HG03135 (cell line): ENCODE measurements around the gene OLAH.

Experiments
- ATAC-seq: cut with Tn5 transposase; IDR thresholded peaks from one replicate; pipeline ENCODE4 v1.9.1; 2021; ENCODE audit warnings: mild to moderate bottlenecking, moderate library complexity; ENCODE audit not compliant: unreplicated experiment

Gene OLAH

GRCh38 chr10:15068802-15069201 is 25.1 kb downstream of the OLAH start:
- no peak for ATAC-seq

- ATAC-seq: no peak
Measured at GRCh38 chr10:15069230-15069629, 25.5 kb downstream of the OLAH start.

GRCh38 chr10:15072358-15072757 is 28.6 kb downstream of the OLAH start:
- ATAC-seq: no peak

DNA sequence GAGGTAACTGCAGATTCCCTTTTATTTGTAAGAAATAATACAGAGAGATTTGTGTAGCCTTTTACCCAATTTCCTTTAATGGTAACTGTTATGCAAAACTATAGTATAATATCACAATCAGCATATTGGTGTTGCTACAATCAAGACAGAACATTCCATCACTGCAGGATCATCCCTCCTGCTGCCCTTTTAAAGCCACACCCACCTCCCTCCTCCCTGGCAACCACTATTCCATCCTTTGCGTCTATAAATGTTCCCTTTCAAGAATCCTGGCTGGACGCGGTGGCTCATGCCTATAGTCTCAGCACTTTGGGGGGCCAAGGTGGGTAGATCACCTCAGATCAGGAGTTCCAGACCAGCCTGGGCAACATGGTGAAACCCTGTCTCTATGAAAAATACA is 31.7 kb downstream of the OLAH start:
- no peak for ATAC-seq

DNA sequence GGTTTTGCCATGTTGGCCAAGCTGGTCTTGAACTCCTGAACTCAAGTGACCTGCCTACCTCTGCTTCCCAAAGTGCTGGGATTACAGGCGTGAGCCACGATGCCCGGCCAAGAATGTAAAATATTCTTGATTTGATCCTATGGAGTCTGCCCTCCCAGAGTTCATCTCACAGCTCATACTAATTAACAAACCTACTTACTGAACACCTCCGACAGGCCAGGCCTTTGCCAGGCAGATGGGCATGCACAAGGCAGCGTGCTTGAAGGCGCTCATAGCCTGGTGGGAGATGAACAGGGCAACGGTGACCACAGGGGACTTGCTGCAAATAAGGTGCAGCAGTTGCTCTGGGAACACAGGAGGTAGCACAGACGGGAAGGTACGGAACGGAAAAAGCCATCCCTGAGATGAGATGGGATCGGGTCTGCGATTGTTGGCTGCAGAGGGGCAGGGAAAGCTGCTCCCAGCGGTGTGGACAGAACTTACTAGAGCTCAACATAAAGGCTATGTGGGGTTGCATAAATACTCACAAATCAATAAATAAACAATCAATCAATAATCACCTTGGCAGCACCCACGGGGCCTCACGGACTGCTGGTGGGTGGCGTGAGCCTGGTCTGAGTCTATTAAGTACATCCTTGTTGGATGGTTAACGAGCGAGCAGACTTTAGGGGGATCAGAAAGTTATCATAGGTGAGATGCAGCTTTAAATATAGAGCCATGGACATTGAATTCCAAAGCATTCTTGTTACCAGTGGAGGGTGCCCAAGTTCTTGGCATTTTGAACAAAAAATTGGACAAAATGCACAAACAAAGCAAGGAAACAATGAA is 40.1 kb downstream of the OLAH start:
- ATAC-seq: no peak

DNA sequence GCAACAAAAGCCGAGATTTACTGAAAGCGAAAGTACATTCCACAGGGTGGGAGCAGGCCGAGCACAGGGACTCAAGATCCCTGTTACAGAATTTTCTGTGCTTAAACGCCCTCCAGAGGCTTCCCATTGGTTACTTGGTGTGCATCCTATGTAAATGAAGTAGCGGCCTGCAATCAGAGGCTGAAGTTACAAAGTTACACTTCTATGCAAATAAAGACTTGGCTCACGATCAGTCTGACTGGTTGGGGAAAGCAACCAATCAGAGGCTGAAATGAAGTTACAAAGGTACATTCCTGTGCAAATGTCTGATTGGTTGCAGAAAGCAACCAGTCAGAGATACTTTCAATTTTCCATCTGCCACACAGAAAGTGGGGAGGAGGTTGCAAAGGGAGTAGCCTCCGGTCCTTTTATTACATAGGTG is 40.8 kb downstream of the OLAH start:
- ATAC-seq: no peak

GRCh38 chr10:15088428-15089261 is 44.9 kb downstream of the OLAH start, which contains the start of gene ACBD7:
Gene ACBD7 (minus strand): TSS chr10:15088776. CDS start chr10:15088728, 48 bp downstream.
- ATAC-seq: peak; percentile 99

DNA sequence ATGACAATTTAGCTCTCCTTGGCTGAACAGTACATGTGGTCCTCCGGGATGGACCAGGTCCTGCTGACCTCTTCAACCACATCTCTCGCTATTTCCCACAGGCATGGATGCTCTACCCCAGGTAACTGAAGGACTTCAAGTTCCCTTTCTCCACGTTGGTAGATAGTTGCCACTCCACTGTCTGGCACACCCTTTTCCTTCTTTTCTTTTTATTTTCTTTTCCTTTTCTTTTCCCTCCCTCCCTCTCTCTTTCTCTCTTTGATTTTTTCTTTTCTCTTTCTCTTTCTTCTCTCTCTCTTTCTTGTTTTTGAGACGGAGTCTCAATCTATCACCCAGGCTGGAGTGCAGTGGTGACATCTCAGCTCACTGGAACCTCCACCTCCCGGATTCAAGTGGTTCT is 47.7 kb downstream of the OLAH start:
- no peak for ATAC-seq

GRCh38 chr10:15092855-15093408 is 49.2 kb downstream of the OLAH start:
- ATAC-seq: no peak

GRCh38 chr10:15096661-15097010 is 52.9 kb downstream of the OLAH start:
- peak; percentile 15 for ATAC-seq

GRCh38 chr10:15097011-15097812 is 53.5 kb downstream of the OLAH start, which contains the start of gene RPP38:
Gene RPP38 (plus strand): TSS chr10:15097355. CDS start chr10:15103315, 5,960 bp downstream.
- ATAC-seq: peak; percentile 82

GRCh38 chr10:15099886-15100285 is 56.1 kb downstream of the OLAH start:
- no peak for ATAC-seq

- ATAC-seq: no peak
Measured at GRCh38 chr10:15103513-15103912, 59.8 kb downstream of the OLAH start.

DNA sequence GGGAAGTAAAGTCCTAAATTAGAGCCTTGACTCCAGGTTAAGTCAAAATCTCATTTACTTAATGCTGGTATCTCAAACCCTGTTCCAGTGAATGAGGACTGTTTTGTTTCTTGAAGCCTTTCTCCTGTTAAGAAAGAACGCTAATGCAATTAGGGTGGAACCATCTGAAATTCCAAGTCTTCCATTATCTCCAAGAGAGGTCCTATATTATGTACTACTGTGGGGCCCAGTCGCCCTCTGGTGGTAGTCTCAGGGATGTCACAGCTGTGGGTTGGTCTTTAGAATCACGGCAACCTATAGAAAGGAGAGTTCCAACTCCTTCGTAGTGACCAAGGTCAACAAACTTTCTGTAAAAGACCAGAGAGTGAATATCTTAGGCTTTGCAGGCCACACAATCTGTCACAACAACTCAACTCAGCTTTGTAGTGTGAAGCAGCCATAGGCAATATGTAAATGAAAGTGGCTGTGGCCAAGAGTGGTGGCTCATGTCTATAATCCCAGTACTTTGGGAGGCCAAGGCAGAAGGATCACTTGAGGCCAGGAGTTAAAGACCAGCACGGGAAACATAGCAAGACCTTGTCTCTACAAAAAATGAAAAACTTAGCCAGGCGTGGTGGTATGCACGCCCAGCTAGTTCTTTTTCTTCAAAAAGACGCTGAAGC is 62.7 kb downstream of the OLAH start:
- ATAC-seq: peak; percentile 79

DNA sequence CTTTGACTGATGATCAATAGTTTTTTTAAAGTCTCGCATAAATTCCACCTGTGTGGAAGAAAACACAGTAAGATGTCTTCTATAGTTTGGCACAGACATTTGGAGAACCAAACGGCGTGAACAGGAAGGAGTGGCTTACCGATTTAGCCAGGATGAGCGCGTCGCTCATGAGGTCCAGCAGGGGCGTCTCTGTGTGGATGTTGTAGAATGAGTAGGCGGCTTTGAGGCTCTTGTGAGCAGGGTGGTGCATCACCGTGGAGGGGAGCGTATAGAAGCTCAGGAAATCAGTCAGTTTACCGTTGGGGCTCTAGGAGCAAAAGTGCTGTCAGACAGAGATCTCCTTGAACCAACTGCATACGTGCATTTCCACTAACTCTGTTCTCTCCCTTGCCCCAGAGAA is 68.9 kb downstream of the OLAH start:
- ATAC-seq: no peak

GRCh38 chr10:15113766-15114165 is 70.0 kb downstream of the OLAH start:
- no peak for ATAC-seq

- no peak for ATAC-seq
Measured at GRCh38 chr10:15116225-15116624, 72.5 kb downstream of the OLAH start.

- ATAC-seq: no peak
Measured at GRCh38 chr10:15118615-15119014, 74.9 kb downstream of the OLAH start.

GRCh38 chr10:15120523-15120922 is 76.8 kb downstream of the OLAH start:
- no peak for ATAC-seq

DNA sequence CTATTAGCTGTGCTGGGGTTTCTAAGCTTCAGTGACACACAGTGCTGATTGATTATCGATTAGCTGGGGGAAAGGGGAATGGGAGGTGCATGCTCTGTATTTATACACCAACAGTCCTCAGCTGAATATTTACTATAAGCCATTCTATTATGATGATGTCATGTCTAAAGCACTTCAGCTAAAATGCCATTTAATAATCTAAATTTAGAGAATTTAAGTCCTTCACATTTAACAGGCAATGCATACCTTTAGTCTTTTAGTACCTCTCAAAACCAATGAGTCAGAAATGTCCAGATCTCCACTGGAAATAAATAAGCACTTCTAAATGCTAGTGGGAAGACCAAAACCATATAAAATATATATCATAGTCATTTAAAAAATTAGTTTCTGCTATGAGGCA is 78.0 kb downstream of the OLAH start:
- ATAC-seq: no peak
